GM18517 (cell line): ENCODE measurements around the gene LRIG1.

Experiments used
- ATAC-seq: cut with Tn5 transposase; IDR thresholded peaks from one replicate; pipeline ENCODE4 v1.9.1; 2021; ENCODE audit warnings: mild to moderate bottlenecking, moderate library complexity; ENCODE audit not compliant: unreplicated experiment

The LRIG1 gene

DNA sequence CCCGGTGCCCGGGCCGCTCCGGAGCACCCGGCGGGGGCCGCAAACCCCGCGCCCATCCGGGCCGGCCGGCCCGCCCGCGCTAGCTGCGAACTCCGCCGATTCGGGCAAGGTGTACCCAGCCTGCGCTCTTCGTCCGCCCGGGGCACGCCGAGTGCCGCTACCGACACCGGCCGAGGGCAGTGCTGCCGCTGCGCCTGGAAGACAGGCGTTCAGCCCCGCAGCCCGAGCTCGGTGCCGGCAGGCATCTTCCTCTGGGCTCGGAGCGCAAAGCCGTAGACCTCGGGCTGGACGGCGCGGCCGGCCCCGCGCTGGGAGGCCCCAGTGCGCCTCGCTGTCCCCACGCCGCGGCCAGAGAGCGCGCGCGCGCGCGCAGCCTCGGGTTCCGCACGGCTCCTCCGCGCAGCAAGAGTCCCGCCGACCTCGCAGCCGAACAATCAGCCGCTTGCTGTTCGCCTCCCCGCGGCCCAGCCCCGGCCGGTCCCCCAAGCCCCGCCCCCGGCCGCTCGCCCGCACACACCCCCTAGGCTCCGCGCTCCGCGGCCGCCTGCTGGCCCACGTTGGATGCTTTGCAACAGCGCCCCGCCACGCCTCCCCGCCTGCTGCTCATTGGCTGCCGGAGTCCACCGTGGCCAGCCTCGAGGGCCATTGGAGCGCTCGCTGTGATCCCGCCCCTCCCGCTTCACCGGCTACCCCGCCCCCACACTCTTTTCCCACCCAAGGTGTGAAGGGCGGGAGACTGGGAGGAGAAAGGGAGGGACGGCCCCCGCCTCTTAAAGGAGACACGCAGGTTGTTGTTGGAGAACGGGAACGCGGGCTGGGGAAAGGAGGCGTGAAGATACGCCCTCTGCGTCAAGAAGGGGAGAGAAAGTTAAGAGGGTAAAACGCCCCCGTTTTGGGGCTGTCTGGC is at the start of gene LRIG1:
TSS of gene LRIG1 (minus strand) at position 447 of the 907 bp plus-strand sequence. CDS start 615 bp downstream, outside the sequence.
- peak; percentile 93 for ATAC-seq

GRCh38 chr3:66544619-66545429 is 44.0 kb upstream of the LRIG1 start:
- ATAC-seq = no peak

DNA sequence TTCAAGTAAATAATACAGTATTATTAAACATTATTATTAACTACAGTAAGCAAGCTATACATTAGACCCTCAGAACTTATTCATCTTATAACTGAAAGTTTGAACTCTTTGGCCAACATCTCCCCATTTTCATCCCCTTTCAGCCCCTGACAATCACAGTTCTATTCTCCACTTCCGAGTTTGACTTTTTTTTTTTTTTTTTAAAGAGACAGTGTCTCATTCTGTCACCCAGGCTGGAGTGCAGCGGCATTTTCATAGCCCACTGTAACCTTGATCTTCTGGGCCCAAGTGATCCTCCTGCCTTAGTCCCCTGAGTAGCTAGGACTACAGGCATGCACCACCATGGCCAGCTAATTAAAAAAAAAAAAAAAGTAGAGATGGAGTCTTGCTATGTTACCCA is 41.3 kb upstream of the LRIG1 start:
- ATAC-seq = no peak

GRCh38 chr3:66539466-66539989 is 38.7 kb upstream of the LRIG1 start:
- no peak for ATAC-seq

- no peak for ATAC-seq
Measured at GRCh38 chr3:66538390-66538789, 37.6 kb upstream of the LRIG1 start.

DNA sequence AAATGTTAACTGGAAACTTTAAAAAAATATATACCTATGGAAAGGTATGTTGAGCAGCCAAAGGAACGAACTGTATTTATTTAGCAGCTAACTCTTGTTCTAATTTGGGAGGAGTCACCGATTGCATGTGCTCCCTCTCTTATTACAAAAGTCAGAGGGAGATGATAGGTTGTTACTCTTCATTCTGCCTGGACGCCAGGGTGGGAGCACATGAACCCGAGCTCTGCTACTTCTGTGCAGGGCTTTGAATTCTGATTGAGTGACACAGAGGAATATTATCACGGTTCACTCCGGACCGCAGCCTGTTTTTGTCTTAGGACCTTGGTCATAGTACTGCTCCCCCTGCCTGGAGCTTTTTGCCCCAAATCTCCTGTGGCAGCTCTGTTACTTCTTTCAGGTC is 36.9 kb upstream of the LRIG1 start:
- ATAC-seq = no peak

DNA sequence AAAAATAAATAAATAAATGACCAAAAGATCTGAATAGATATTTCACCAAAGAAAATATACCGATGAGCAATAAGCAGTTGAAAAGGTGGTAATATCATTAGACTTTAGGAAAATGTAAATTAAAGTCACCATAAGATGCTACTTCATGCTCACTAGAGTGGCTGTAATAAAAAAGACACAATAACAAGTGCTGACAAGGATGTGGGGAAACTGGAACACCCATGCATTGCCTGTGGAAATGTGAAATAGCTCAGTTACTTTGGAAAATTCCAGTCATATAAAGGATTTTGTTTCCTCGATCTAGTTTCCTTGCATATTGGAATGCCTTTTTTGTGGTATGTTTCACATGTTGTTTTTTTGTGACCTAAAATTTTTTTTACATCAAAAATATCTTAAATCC is 36.0 kb upstream of the LRIG1 start:
- no peak for ATAC-seq

GRCh38 chr3:66534304-66534845 is 33.6 kb upstream of the LRIG1 start:
- no peak for ATAC-seq

DNA sequence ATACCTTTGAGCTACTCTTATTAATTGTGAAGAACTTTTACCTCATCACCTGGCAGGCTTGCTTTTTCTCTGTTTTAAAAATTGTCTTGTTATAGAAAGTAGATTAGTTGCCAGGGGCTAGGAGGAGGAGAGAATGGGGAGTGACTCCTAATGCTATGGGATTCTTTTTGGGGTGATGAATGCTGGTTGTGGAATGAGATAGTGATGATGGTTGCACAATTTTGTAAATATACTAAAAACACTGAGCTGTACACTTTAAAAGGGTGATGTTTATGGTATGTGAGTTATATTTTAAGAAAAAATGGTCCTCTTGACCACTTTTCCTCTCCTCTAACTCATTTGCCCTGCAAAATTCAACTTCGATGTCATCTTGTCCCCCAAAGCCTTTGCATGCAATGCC is 31.8 kb upstream of the LRIG1 start:
- no peak for ATAC-seq

- ATAC-seq = no peak
Measured at GRCh38 chr3:66532160-66532587, 31.4 kb upstream of the LRIG1 start.

DNA sequence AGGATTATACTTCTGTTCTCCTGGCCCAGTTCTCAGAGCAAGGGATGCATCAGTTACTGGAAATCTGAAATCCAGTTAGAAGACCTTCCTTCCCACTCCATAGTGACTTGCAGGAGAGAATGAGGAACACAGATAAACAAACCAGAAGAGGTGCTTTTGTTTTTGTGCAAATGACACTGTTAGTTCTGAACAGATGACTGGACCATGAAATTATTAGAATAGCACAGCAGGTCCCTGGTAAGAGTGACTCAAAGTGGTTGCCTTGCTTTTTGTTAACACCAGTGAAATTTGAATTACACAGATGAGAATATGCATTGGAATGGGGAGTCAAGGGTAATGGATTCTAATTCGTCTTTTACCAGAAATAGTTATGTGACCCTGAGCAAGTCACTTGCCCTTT is 30.4 kb upstream of the LRIG1 start:
- ATAC-seq = no peak

GRCh38 chr3:66527246-66527645 is 26.4 kb upstream of the LRIG1 start:
- ATAC-seq = no peak

DNA sequence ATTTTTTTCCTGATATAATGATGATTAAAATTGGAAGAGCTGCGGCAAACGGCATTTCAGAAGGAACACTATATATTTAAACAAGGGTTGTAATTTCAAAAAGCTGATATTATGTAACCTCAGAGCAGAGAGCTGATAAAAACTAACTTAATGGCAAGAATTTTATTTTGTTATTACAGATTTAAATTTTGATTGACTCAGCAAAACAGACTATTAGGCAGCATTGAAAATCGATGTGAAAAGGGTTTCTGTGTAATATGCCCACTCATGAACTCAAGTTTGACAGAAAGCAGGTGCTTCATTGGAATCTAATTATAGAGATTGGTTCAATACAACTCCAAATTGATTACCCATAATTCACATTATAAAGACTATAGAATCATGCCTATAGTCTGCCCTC is 24.9 kb upstream of the LRIG1 start:
- no peak for ATAC-seq

GRCh38 chr3:66520724-66521123 is 19.9 kb upstream of the LRIG1 start:
- no peak for ATAC-seq

GRCh38 chr3:66518644-66519043 is 17.8 kb upstream of the LRIG1 start:
- ATAC-seq = no peak

DNA sequence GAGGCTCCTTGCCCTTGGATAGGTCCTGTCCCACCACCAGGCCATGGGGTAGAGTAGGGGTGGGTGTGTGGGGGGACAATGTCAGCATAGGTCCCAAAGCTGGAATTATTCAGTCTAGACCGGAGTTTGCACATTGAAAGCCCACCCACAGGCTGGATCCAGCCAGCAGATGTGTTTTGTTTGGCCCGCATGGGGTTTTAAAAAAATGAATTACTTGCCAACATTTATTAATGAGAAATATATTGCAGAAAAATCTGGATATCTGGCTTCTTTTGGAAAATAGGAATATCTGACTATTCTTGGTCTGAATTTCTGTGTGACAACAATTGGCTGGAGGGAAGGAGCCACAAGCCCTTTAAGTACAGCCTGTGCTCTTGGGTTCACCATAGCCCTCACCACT is 17.3 kb upstream of the LRIG1 start:
- no peak for ATAC-seq

DNA sequence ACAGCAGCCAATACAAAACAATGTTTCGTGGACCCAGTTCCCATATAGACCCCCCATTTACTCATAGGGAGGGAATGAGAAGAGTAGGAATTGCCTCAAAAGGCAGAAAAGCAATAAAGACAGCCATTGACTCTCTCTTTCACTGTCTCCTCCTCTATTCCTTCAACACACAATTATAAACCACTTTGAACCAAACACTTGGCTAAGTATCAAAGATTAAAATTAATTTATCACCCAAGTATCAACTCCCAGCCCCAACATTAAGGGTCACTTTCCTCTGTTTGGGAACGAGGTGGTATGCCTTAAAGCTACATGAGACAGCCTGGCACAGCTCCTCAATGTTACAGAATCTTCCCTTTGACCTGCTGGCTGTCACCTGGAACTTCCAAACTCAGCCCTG is 16.4 kb upstream of the LRIG1 start:
- no peak for ATAC-seq

DNA sequence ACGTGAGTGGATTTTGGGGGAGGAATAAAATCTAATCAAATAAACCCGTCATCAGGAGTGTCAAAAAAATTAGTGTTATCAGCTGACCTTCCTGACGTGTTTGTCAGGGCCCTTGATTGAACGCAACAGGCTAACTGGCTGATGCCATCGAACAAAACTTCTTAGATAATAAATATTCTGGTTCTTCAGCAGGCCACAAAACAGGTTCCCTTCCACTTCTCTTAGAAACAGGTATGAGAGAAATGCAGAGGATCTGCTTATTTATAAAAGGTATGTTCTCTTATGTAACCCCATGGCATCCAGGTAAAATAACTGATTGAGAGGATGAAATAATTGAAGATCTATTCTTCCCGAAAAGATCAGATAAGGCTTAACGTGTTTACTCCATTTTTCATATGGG is 7.6 kb upstream of the LRIG1 start:
- no peak for ATAC-seq

DNA sequence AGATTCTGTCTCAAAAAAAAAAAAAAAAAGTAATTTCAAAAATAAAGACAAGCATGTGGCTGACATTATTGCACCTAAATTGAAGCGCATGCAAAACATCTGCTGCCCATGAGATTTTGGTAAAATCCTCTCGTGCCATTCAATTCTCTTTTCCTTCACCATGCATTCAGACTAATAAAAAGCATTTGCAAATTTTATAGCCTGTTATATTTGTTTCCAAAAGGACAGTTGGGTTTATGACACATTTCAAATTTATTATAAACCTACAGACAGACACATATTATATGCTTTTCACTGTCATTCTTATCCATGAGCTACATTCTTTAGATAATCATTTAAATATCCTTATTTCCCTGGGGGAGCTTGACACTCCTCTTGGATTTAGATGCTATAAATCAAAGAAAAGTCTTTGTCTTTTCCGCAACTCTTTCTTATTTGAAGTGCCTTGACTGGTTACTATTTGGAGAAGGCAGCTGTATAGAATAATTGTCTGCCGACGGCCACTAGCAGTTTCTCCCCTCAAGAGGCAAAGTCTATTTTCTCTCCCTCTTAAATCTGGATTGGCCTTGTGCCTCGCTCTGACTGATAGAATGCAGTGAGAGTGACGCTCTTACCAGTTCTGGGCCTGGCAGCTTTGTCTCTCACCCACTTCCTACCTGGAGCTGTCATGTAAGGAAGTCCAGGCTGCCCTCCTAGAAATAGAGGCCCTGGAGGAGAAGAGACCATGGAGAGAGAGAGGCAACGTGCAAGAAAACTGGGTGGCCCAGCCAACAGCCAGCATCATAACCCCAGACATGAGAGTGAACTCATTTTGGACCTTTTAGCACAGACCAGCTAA is 6.8 kb upstream of the LRIG1 start:
- ATAC-seq = no peak

- ATAC-seq = no peak
Measured at GRCh38 chr3:66506154-66506553, 5.3 kb upstream of the LRIG1 start.
